HG03520 (cell line): ENCODE results near the gene GRAMD2B.

Source experiments
- ATAC-seq: cut with Tn5 transposase; IDR thresholded peaks from one replicate; pipeline ENCODE4 v1.9.1; 2021; ENCODE audit warnings: mild to moderate bottlenecking, moderate library complexity; ENCODE audit not compliant: unreplicated experiment

The GRAMD2B gene

GRCh38 chr5:126534553-126534952 is 111.3 kb downstream of the GRAMD2B start:
- no peak for ATAC-seq

- ATAC-seq = no peak
These were observed 112.8 kb downstream of the GRAMD2B start for GRCh38 chr5:126535856-126536545.

DNA sequence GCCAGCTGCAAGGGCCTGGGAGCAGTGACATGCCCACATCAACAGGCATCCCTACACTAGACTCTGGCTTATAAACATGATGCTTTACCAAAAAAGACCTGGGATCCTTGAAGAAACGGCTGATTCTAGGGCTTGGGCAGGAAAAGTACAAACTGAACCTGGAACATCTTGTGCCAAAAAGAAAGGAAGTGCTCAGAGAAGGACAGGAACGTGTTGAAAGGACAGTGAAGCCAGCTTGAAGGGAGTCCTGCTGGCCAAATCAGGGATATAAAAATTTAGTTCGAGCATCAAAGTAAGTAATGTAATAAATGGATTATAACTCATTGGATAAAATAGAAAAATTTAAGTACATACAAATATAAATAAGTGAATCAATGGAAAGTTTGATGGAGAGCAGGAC is 113.7 kb downstream of the GRAMD2B start:
- no peak for ATAC-seq

DNA sequence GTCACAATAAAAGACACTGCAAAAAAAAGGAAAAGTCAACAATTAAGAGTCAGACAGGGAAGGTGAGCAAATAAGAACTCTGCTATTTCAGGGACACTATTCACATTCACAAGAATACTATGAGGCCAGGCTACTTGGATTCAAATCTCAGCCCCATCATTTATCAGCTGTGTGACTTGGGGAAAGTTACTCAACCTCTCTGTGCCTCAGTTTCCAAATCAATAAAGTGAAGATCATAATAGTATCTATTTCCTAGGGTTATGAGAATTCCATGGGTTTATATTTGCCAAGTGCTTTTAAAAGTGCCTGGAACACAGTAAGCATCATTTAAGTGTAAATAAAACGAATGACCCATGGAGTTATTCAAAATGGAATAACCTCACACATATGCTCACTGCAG is 115.4 kb downstream of the GRAMD2B start:
- no peak for ATAC-seq

DNA sequence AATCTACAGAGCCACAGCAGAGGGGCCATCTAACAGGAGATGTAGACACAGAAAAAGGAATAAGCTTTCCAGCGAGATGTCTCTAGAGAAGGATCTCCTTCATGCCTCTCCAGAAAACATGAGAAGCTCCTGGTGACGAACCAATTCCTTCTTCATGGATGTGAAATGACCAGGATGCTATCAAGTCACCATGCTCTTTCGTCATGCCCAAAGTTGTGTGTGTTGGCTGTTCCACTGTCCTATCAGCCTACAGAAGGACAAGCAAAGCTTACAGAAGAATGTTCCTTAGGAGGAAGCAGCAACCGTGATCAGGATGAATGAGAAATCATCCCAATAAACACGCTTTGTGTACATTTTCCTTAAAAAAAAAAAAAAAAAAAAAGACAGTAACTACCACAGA is 117.4 kb downstream of the GRAMD2B start:
- ATAC-seq = no peak

- no peak for ATAC-seq
These were observed 119.2 kb downstream of the GRAMD2B start for GRCh38 chr5:126542441-126542840.

DNA sequence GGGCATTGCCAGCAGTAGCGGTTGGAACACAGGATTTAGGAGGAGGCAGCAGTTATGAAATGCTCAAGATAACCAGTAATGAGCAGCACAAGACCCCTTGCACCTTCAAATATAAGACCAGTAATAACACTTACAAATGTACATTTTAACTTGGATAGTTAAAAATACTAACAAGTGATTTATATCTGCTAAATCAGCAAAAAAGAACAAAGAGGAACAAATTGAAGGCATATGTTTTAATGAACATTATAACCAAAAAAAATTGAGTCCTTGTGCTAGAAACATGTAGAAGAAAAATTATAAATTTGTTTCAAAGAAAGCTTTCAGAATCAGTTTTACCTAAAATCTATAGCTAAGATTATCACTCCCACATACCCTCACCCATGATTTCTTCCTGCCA is 119.8 kb downstream of the GRAMD2B start:
- ATAC-seq = no peak

DNA sequence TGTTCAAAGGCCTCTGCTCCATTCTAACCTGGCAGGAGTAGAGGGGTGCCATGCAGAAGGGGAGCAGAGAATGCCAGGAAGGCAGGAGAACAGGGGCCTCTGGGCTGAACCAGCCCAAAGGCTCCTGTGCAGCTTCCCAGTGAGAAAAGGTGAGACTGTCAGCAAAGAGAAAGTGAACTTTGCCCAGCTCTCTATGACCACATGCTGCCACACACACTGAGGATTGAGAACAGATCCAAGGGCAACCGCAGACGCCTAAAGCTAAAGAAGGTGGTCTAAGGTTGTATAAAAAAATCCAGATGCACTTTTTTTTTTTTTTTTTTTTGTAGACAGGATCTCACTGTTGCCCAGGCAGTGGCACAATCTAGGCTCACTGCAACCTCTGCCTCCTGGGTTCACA is 120.5 kb downstream of the GRAMD2B start:
- no peak for ATAC-seq
